ENCODE data around the gene NBEAL2. TPM values are rescaled to one million over a fixed set of nuclear protein-coding genes. Genes with fewer than 3 reads are reported as not detected.

The NBEAL2 gene
- total and polyA plus RNA-seq, 2 experiments from 2014 or later = 38.6 to 42.2 TPM

DNA sequence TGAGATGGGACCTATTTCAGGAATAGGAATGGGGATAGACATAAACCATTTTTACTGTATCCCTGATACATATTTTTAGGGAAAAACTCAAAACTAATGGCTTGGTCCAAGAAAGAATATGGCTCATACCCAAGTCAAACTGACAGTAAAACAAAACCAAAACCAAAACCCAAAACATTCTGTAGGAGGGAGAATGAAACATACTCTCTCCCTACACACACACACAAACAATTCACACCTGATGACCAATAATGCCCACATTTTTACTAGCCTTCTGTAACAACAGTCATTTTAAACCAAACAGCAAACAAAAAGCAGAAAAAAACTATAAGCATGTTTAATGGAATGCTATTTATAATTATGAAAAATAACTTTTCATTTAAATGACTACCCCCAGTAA lies 74.9 kb downstream of the NBEAL2 start:
- no peak for DNase-seq (ENCODE audit: low spot score)
- Histone ChIP-seq H4K20me1 (ENCODE audit: insufficient read depth, poor library complexity, severe bottlenecking) (no peaks in the 10 kb centered on the region), H3K79me2 (peaks cover 58% of the 10 kb centered on the region), H3K27me3 (no peaks in the 10 kb centered on the region), H3K4me1 (ENCODE audit: insufficient read depth) (no peaks in the 10 kb centered on the region), H3K4me3 (no peak overlapping the region), H3K27ac (no peak overlapping the region), H3K36me3 (replicated peaks; ENCODE audit: insufficient read depth, low read depth) (no peaks in the 10 kb centered on the region), H3K4me2 (no peak overlapping the region), H3K9me2 (replicated peaks; ENCODE audit: insufficient read depth) (no peaks in the 10 kb centered on the region), H2AFZ (no peak overlapping the region), H3K9me3 (ENCODE audit: low read depth) (no peaks in the 10 kb centered on the region)
- TF ChIP-seq EZH2 (IDR thresholded peaks at IDR 0.05; ENCODE audit: borderline replicate concordance) (no peak), EZH2phosphoT487 (IDR thresholded peaks at IDR 0.05; ENCODE audit: low read depth, severe bottlenecking, unreplicated experiment) (no peak), CTCF (IDR thresholded peaks at IDR 0.05; ENCODE audit: poor library complexity) (no peak)

- Histone ChIP-seq H3K4me3 (no peak overlapping the region), H3K9me2 (replicated peaks; ENCODE audit: insufficient read depth) (no peaks in the 10 kb centered on the region), H3K36me3 (replicated peaks; ENCODE audit: insufficient read depth, low read depth) (no peaks in the 10 kb centered on the region), H3K4me2 (no peak overlapping the region), H3K27ac (no peak overlapping the region), H4K20me1 (ENCODE audit: insufficient read depth, poor library complexity, severe bottlenecking) (no peaks in the 10 kb centered on the region), H3K9me3 (ENCODE audit: low read depth) (no peaks in the 10 kb centered on the region), H3K4me1 (ENCODE audit: insufficient read depth) (no peaks in the 10 kb centered on the region), H3K27me3 (no peaks in the 10 kb centered on the region), H3K79me2 (peaks cover 69% of the 10 kb centered on the region), H2AFZ (no peak overlapping the region)
- DNase-seq (ENCODE audit: low spot score) = no peak
- WGBS (ENCODE audit: low lambda C conversion rate, missing lambda C conversion rate) = 96% methylated on average over 3 of the region's 3 CpGs
- TF ChIP-seq EZH2 (IDR thresholded peaks at IDR 0.05; ENCODE audit: borderline replicate concordance) (no peak), EZH2phosphoT487 (IDR thresholded peaks at IDR 0.05; ENCODE audit: low read depth, severe bottlenecking, unreplicated experiment) (no peak), CTCF (IDR thresholded peaks at IDR 0.05; ENCODE audit: poor library complexity) (no peak)
Observed at GRCh38 chr3:47056705-47057104, 77.2 kb downstream of the NBEAL2 start.

- H3K4me2 ChIP-seq = no peak overlapping the region
- H4K20me1 ChIP-seq (ENCODE audit: insufficient read depth, poor library complexity, severe bottlenecking) = no peaks in the 10 kb centered on the region
- no peaks in the 10 kb centered on the region for H3K36me3 ChIP-seq (replicated peaks; ENCODE audit: insufficient read depth, low read depth)
- no peak overlapping the region for H3K4me3 ChIP-seq
- no peak overlapping the region for H3K27ac ChIP-seq
- H3K27me3 ChIP-seq = no peaks in the 10 kb centered on the region
- H2AFZ ChIP-seq = no peak overlapping the region
- no peak for TF ChIP-seq EZH2phosphoT487 (IDR thresholded peaks at IDR 0.05; ENCODE audit: low read depth, severe bottlenecking, unreplicated experiment)
- TF ChIP-seq CTCF (IDR thresholded peaks at IDR 0.05; ENCODE audit: poor library complexity) = no peak
- no peak for TF ChIP-seq EZH2 (IDR thresholded peaks at IDR 0.05; ENCODE audit: borderline replicate concordance)
- H3K9me2 ChIP-seq (replicated peaks; ENCODE audit: insufficient read depth) = no peaks in the 10 kb centered on the region
- DNase-seq (ENCODE audit: low spot score) = no peak
- peaks cover 71% of the 10 kb centered on the region for H3K79me2 ChIP-seq
- WGBS (ENCODE audit: low lambda C conversion rate, missing lambda C conversion rate) = 94% methylated on average over 6 of the region's 6 CpGs
- H3K9me3 ChIP-seq (ENCODE audit: low read depth) = no peaks in the 10 kb centered on the region
- no peaks in the 10 kb centered on the region for H3K4me1 ChIP-seq (ENCODE audit: insufficient read depth)
Observed at GRCh38 chr3:47057212-47057671, 77.8 kb downstream of the NBEAL2 start.

Small RNA genes within 50 kb of the gene (small RNA-seq; reads per million reads assigned to genes)
- not detected for gene MRPL57P3

Other genes with a start within 250 kb of the NBEAL2 start
- 5.8 and 9.5 TPM in 2 replicates for gene MYL3, start 116.2 kb upstream of the NBEAL2 start, total RNA-seq
- gene MYL3, start 116.2 kb upstream of the NBEAL2 start, polyA plus RNA-seq = 7.4 and 9.7 TPM in 2 replicates
- 13.9 and 14.5 TPM in 2 replicates for gene PTH1R, start 101.9 kb upstream of the NBEAL2 start, total RNA-seq
- 29.4 and 31.0 TPM in 2 replicates for gene PTH1R, start 101.9 kb upstream of the NBEAL2 start, polyA plus RNA-seq
- gene CCDC12, start 2.9 kb upstream of the NBEAL2 start, total RNA-seq = 41.1 and 47.5 TPM in 2 replicates
- 78.4 and 107 TPM in 2 replicates for gene CCDC12, start 2.9 kb upstream of the NBEAL2 start, polyA plus RNA-seq
- gene SETD2, start 184.4 kb downstream of the NBEAL2 start, total RNA-seq = 34.4 and 37.8 TPM in 2 replicates
- 11.4 and 11.9 TPM in 2 replicates for gene SETD2, start 184.4 kb downstream of the NBEAL2 start, polyA plus RNA-seq

All from hepatocyte (in vitro differentiated cells).